ENCODE results near the gene TMEM231.
"Not testable (repeated sequence)": the region's sequence is repeated elsewhere in the genome, so short reads cannot be mapped to it uniquely, and the experiment has no call there.

Gene TMEM231

GRCh38 chr16:75555213-75555706, 792 bp downstream of the TMEM231 start:
- peak; percentile 93 for DNase-seq (ENCODE audit: low read depth)
- TF ChIP-seq CTCF (IDR thresholded peaks at IDR 0.05; ENCODE audit: insufficient read depth, low read depth, low read length, missing control alignments), result no peak

GRCh38 chr16:75552951-75553350, 3.1 kb downstream of the TMEM231 start:
- DNase-seq (ENCODE audit: low read depth), result no peak
- TF ChIP-seq CTCF (IDR thresholded peaks at IDR 0.05; ENCODE audit: insufficient read depth, low read depth, low read length, missing control alignments), result no peak

More at GRCh38 chr16:75555213-75555706, 792 bp downstream of the TMEM231 start:
- H3K4me3 ChIP-seq (ENCODE audit: low read length), result peak overlapping the region; percentile 74

GRCh38 chr16:75550211-75550662, 5.8 kb downstream of the TMEM231 start:
- peak; percentile 80 for TF ChIP-seq CTCF (IDR thresholded peaks at IDR 0.05; ENCODE audit: insufficient read depth, low read depth, low read length, missing control alignments)
- peak overlapping the region; percentile 13 for H3K4me3 ChIP-seq (ENCODE audit: low read length)
- DNase-seq (ENCODE audit: low read depth), result peak; percentile 86

More at GRCh38 chr16:75552951-75553350, 3.1 kb downstream of the TMEM231 start:
- H3K4me3 ChIP-seq (ENCODE audit: low read length), result no peak overlapping the region

- not testable (repeated sequence) for H3K4me3 ChIP-seq (ENCODE audit: low read length); DNase-seq (ENCODE audit: low read depth)
Measured at GRCh38 chr16:75548456-75548855, 7.6 kb downstream of the TMEM231 start.

- no peak for DNase-seq (ENCODE audit: low read depth)
- no peak for TF ChIP-seq CTCF (IDR thresholded peaks at IDR 0.05; ENCODE audit: insufficient read depth, low read depth, low read length, missing control alignments)
Measured at GRCh38 chr16:75546293-75546692, 9.8 kb downstream of the TMEM231 start.

GRCh38 chr16:75545879-75546278, 10.2 kb downstream of the TMEM231 start:
- DNase-seq (ENCODE audit: low read depth); H3K4me3 ChIP-seq (ENCODE audit: low read length): not testable (repeated sequence)

More at GRCh38 chr16:75546293-75546692, 9.8 kb downstream of the TMEM231 start:
- H3K4me3 ChIP-seq (ENCODE audit: low read length), result no peak overlapping the region

GRCh38 chr16:75542462-75542861, 13.6 kb downstream of the TMEM231 start:
- not testable (repeated sequence) for DNase-seq (ENCODE audit: low read depth); H3K4me3 ChIP-seq (ENCODE audit: low read length)

GRCh38 chr16:75541236-75541635, 14.8 kb downstream of the TMEM231 start:
- TF ChIP-seq CTCF (IDR thresholded peaks at IDR 0.05; ENCODE audit: insufficient read depth, low read depth, low read length, missing control alignments), result no peak
- DNase-seq (ENCODE audit: low read depth), result no peak
- H3K4me3 ChIP-seq (ENCODE audit: low read length), result no peak overlapping the region

GRCh38 chr16:75538882-75539565, 17.0 kb downstream of the TMEM231 start:
- DNase-seq (ENCODE audit: low read depth); H3K4me3 ChIP-seq (ENCODE audit: low read length): not testable (repeated sequence)
